SU-DHL-6 (cell line): Measurements from ENCODE around the gene BAHCC1.

Experiments used
- CTCF ChIP-seq: fragments of 200-600 bp; sonication (generic); IDR thresholded peaks from one replicate; pipeline ENCODE4 v1.5.1; 2017; ENCODE audit warnings: antibody characterized with exemption, mild to moderate bottlenecking, low read length, moderate library complexity; ENCODE audit not compliant: insufficient read depth, poor library complexity, severe bottlenecking
- EZH2phosphoT487 ChIP-seq: fragments of 200-600 bp; sonication (generic), shearing (Covaris generic); conservative IDR thresholded peaks from 2 replicates; pipeline ENCODE4 v1.6.1; 2018; ENCODE audit warnings: mild to moderate bottlenecking, antibody characterized with exemption, low read length, moderate library complexity, mixed read lengths

GRCh38 chr17:81455387-81455786 is 60.1 kb downstream of the BAHCC1 start:
- TF ChIP-seq CTCF (no peak), EZH2phosphoT487 (no peak)
